ENCODE results near the gene PNPLA5.
A peak's percentile ranks its signal among the peaks of the same experiment; 100 is the strongest.
"Not testable (repeated sequence)": the region's sequence is repeated elsewhere in the genome, so short reads cannot be mapped to it uniquely, and the experiment has no call there.

Gene PNPLA5

DNA sequence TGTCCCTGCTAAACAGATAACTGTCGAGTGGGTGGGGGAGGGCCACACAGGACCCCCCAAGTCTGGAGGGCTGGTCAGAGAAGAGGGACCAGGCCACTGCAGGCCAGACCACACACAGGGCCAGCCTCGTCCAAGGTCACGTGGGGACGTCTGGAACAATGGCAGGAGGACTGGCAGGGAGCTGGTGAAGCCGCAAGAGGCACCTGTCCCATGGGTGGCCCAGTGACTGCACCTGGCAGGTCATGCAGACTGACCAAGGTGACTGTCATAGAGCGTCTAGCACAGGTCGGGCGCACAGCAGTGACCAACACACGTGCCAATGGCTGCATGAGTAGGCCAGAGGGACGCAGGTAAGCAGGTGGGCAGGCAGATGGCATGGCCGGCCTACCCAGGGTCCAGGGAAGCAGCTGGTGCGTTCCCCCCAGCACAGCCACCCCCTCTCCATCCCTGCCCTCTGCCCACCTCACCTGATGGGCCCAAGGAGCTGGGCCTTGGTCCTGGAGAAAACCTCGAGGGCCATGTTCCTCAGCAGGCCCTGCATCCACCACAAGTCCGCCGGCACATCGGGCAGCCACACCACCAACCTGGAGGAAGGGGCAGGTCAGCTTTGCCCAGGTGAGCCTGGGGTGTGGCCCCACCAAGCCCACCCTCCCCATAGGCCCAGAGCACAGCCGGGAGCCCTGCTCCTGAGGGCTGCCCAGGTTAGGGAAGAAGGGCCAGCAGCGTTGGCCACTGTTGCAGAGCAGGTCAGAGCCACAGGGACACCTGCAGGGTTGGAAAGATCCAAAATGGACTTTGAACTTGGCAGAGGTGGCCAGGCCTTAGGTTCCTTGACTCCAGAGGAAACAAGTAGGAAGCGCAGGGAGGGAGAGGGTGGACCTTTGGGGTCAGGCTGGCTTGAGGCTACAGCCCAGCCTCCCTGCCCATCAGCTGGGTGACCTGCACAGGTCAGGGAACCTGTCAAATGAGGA is 10.4 kb downstream of the PNPLA5 start:
- no peak for DNase-seq (ENCODE audit: low read depth in 2 of 2)

DNA sequence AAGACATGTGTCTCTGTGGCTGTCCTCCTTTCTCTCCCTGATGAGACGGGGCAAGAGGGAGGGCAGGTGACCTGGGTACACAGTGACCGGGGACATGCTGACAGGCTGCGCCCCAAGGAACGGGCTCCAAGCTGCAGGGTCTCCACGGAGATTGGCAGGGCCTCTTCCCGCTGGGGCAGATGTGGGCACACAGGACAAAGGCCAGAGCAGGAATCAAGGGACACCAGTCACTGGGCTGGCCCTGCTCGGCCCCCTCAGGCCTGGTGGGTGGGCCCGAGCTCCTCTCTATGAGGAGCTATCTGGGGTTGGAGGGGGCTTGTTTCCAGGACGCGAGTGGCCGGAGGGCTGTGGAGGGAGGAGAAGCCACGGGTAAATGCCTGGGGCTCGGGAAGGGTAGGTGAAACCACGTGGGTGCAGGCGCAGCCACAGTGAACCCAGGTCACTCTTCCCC is 11.2 kb downstream of the PNPLA5 start:
- no peak for DNase-seq (ENCODE audit: low read depth in 2 of 2)

DNA sequence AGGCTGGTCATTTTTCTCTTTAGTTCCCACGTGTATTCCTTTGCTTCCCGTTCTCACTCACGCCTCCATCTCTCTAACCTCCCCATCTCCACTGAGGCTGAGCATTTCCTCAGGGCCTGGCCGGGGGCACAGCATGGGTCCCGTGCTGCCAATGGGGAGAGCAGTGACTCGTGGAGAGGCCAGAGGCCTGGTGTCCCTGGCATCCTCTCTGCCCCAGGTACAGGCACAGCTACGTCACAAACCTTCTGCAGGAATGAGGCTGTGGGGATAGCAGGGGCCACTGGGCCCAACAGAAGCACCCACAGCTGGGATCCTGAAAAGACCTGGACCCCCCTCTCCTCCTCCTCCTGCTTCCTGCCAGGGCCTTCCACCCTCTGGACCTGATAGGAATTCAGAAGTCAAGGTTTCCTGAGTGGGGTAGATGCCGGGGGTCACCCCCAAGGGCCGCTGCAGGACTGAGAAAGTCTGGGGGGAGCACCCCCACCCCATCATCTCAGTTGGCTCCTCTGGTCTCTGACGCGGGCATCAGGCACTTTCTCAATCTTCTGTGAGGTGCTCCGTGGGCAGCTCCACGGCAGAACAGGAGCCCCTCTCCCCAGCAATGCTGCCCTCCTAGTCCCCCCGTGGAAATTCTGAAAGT is 11.8 kb downstream of the PNPLA5 start:
- DNase-seq (ENCODE audit: low read depth in 2 of 2), result no peak

DNA sequence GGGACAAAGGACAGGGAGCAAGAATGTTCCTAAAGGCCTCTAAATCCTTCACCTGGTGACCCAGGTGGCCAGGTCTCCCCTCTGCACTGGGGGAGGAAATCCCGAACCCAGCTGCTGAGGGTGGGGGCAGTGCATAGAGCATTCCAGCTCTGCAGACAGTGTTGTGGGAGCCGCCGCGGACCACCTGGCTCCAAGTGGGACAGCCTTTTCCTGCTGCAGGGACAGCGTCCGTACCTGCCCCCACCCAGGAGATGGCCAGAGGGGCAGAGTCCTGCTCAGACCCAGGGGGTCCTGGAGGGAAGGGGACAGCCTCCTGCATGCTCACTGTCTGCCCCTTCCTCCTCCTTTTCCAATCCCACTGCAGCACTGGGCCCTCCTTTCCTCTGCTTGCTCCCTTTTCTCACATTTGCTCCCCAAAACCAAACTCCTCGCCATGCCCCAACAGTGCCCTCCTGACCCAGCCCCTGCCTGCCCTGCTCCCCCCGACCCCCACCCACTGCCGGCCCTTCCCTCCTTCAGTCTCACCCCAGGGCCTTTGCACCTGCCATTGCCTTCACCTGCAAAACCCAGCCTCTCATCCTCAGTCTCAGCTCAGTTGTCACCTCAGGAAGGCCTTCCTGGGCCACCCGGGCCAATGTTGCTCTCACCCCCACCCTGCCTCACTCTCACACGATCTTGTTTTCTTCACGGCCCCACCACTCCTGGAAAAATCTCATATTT is 12.8 kb downstream of the PNPLA5 start:
- no peak for DNase-seq (ENCODE audit: low read depth in 2 of 2)

DNA sequence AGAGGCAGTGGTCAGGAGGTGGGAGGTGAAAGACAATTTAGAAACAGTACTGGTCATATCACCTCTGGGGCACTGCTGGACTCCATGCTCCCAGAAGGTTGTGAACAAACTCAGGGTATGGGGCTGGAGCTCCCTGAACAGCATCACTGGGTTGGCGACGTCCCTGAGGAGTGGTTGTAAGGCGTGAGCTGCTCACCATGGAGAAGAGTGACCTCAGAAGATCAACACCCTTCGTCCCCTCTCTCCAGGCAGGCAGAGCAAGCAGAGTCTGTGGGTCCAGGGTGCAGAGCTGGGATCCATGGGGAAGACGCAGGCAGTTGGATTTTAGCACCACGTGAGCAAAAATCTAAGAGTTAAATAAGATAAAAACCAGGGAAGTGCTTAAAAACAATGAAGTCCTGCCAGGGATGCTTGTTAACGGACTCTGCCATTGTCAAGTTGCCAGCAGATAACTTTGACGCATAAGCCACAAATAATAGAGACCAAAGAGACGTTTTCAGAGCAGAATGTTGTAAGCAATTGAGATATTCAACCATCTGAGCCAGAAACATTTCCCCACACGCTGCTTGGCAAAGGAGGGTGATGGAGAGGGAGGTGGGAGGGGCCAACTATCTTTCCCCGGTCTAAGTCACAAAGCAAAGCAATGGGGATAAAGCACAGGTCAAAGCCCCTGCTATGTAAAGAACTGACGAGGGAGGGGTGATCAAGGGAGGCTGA is 13.6 kb downstream of the PNPLA5 start:
- no peak for DNase-seq (ENCODE audit: low read depth in 2 of 2)

DNA sequence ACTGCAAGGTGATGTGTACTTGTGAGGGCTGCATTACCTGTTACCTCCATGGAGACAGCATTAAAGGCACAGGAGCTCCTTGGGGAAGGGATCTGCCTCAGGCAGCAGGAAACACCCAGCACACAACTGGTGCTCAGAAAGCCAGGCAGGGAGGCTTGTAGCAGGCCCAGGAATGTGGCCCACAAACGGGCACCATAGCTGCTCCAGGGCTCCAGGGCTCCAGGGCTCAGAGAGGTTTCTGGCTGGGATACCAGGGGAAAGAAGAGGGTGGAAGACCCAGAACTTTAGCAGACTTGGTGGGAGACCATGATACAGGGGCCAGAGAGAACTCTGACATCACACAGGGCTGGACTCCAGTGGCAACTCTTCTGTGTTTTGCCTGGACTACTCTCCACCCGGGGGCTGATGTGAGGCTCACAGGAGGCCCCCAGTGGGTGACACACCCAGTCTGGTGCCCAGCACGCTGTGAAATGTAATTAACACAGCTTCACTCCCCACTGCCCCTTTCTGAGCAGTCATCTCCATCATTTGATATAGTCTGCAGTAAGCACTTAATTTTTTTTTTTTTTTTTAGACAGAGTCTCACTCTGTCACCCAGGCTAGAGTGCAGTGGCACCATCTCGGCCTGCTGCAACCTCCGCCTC is 14.8 kb downstream of the PNPLA5 start:
- DNase-seq (ENCODE audit: low read depth in 2 of 2), result no peak

DNA sequence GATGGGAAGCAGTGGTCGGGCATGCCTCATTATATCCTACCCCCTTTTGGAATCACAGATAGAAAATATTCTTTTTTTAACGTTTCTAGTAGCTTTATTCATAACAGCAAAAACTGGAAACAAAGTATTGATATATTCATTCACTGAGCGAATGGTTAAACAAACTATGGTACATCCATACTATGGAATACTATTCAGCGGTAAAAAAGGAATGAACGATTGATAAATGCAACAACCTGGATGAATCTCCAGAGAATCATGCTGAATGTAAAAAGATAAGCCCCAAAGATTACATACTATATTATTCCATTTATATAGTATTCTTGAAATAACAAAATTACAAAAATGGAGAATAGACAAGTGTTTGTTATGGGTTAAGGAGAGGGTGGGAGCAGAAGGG is 22.0 kb downstream of the PNPLA5 start:
- DNase-seq (ENCODE audit: low read depth in 2 of 2), result no peak

DNA sequence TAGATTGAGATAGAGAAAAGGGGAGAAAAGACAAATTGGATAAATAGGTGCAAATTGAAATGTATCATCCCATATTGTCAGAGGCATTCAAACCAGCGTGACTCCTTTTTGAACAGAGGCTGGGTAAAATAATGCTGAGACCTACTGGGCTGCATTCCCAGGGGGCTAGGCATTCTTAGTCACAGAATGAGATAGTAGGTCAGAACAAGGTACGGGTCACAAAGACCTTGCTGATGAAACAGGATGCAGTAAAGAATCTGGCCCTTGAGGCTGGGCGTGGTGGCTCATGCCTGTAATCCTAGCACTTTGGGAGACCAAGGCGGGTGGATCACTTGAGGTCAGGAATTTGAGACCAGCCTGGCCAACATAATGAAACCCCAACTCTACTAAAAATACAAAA is 22.8 kb downstream of the PNPLA5 start:
- not testable (repeated sequence) for DNase-seq (ENCODE audit: low read depth in 2 of 2)

DNA sequence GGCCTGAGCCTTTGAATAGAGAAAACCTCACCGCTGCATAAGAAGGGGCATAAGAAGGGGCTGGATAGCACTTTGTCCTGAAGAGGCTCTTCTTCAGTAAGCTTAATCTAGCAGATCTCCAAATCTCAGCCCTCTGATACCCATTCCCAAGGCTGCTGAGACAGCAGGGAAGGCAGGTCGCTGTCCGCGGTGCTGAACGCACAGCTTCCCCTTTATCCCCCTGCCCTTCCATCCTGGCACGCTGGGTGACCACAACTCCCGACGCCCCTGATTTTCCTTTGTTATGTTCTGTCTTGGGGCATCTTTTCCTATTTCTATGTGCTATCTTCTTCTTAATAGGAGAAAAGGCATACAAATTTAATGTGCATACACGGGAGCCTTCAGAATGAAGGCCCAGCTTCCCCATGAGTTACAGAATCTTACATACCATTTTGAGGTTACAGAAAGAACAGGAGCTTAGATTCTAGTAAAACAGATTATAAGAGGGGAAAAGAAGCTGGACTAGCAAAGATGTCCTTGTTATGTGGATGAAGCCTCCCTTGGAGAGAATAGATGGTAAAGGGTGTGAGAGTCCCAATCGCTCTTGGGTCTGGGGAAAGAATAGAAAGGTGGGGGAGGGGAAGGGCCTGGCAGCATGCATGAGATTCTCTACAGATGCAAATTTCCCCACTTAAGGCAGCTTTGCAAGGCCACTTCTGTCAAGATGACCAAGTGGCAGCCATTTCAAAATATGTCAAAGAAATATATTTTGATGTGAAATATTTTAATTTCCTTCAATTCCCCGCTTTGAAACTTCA is 23.8 kb downstream of the PNPLA5 start:
- DNase-seq (ENCODE audit: low read depth in 2 of 2), result peak in 1 of 2 donors; percentile 17

DNA sequence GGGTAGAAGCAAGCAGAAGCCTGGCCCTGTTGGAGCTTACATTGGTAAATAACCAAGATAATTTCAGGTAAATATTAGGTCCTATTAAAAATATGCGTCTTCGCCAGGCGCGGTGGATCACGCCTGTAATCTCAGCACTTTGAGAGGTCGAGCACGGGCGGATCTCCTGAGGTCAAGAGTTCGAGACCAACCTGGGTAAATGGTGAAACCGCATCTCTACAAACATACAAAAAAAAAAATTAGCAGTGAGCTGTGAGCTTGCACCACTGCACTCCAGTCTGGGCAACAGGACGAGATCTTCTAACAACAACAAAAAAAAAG is 29.0 kb downstream of the PNPLA5 start:
- DNase-seq (ENCODE audit: low read depth in 2 of 2), result no peak

DNA sequence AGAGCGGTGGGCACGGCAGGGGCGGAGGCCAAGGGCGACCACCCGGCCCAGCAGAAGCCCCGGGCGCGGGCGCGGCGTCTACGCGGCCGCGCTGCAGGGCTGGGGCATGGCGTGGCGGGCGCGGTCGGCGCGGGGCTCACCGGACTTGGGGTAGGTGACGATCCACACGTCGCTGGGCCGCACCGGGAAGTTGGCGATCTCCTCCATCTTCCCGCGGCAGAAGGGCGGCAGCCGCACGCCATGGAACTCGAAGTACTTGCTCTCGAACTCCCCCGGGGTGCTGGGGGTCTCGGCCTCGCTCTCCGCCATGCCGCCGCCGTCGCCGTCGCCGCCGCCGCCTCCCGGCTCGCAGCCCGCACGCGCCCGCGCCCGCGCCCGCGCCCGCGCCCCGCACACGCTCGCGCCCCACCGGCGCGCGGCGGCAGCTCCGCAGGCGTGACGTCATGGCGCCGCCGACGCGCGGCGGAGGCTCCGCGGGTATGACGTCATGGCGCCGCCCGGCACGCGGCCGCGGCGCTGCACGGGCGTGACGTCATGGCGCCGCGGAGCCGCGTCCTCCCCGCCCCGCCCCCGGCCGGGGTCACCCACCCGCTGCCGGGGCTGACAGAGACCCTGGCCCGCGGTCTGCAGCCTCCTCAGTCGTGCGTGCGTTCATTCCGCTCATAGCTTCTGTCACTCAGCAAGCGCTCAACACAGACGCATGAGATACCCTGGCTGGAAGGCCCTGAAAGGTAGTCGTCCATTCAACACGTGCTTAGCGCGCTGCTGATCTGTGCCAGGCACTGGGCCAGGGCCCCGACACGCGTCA is 29.5 kb downstream of the PNPLA5 start, which contains the start of gene SULT4A1:
Gene SULT4A1 (minus strand): TSS at position 440 of the 808 bp plus-strand sequence. CDS start 131 bp downstream, at position 309.
- no peak for DNase-seq (ENCODE audit: low read depth in 2 of 2)

DNA sequence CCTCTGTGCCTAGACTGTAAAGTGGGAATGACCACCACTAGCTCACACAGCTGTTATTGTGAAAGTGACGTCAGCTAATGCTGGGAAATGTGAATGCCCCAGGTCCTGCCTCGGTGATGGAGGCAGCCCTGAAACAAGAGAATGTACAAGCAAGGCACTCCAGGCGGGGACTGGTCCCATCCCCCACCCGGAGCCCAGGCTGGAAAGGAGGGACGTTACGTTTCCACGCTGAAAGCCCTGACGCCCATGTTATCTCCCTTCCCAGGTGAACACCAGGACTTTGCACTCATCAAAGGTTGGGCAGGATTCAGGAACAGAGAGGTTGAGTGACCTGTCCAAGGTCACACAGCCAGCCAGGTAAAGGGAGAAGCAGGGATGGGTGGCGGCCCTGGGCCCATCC is 30.3 kb downstream of the PNPLA5 start:
- no peak for DNase-seq (ENCODE audit: low read depth in 2 of 2)

DNA sequence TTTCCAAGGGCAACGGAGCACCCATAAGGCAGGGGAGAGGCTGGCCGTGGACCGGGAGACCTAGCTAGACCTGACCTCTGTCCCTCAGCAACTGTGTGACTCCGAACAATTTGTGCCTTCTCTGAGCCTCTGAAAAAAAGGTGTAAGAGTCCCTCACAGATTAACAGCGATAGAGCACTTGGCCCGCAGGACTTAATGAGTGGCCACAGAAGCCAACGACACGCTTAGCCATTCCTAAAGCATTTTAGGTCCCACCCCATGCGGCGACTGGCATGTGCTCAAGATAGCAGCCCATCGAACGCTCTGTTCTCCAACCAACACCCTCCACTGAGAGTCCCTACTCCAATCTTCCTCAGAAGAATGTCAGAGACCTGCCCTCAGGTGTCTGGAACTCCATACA is 31.0 kb downstream of the PNPLA5 start:
- no peak for DNase-seq (ENCODE audit: low read depth in 2 of 2)

DNA sequence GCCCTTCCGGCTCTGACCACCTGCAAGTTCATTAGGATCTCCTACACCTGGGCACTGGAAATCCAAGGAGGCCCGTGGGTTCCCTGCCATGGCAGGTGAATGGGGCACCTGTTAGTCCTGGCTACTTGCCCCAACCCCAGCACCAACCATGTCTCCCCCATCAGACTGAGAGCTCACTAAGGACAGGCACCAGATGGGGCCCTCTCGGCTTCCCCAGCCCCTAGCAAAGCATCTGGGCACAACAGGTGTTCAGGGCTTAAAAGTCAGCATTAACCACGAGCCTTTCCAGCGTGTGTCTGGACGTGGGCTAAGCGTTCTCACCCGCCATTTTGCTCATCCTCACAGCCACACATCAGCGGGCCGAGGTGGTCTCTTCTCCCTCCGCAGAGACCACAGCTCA is 31.7 kb downstream of the PNPLA5 start:
- no peak for DNase-seq (ENCODE audit: low read depth in 2 of 2)

DNA sequence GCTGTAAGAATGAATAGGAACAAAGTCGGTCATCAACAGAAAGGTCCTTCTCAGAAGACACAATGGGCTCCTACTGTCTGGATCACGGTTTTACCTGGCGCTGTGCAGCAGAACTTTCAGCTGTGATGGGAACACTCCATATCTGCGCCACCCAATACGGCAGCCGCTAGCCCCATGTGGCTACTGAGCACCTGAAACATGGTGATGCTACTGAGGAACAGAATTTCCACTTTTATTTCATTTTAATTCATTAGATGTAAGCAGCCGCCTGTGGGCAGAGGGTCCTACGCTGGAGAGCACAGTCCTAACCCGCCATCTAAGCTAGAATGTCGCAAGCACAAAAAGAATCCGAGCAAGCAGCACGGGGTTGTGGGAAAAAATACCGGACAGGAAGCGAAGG is 32.2 kb downstream of the PNPLA5 start:
- no peak for DNase-seq (ENCODE audit: low read depth in 2 of 2)

DNA sequence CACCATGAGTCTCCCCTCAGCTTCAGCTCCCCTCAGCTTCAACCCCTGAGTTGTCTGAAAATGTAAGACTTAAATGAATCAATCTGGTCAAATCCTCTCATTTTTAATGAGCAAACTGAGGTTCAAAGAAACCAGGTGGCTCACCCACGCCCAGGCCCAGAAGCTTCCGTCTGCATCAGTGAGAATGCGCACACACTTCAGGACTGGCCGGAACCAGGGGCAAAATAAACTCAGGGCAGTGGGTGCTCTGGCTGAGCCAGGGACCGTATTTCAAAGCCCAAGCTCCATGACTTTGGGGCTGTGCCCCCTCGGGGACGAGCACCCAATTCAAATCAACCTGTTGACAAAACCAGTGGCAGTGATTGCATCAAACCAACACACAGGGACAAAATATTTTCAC is 32.6 kb downstream of the PNPLA5 start:
- DNase-seq (ENCODE audit: low read depth in 2 of 2), result no peak

DNA sequence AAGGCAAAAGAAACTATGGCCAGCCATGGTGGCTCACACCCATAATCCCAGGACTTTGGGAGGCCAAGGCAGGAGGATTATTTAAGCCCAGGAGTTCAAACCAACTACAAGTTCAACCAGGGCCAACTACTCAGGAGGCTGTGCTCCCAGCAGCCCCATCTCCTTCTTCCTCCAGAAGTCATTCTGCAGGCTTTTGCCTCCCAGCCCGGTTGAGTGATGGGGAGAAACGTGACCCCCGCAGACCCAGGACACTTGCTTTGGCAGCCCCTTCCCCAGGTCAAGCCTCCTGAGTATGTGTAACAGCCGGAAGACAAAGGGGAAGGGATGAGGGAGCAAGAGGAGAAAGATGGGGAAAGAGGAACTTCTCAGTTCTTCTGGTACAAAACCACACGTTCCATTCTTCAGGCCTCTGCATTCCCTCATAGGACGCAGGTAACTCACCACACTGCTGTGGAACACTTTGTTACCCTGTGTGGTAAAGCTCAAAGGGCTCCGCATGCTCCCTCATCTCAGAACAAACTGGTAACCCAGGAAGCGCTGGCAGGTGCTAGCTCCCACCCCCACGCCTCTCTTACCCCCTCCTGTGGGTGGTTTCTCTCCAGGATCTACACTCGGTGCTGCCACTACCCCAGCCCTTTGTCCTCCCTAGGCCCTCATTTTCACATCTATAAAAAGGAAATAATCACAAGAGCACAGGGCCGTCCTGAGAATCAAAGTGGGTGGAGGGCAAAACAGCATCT is 33.5 kb downstream of the PNPLA5 start:
- DNase-seq (ENCODE audit: low read depth in 2 of 2), result no peak

DNA sequence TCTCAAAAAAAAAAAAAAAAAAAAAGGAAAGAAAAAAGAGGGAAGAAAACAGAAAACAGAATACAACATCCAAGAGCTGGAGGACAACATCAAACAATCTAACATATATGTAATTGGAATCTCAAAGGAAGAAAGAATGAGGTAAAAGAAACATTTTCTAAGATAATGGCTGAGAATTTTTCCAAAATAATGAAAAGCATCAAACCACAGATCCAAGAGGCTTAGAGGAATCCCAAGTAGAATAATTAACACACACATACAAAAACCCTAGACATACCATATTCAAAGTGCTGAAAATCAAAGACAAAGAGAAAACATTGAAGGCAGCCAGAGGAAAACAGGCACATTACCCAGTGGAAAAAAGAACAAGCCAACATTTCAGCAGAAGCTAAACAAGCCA is 34.4 kb downstream of the PNPLA5 start:
- DNase-seq (ENCODE audit: low read depth in 2 of 2), result no peak

DNA sequence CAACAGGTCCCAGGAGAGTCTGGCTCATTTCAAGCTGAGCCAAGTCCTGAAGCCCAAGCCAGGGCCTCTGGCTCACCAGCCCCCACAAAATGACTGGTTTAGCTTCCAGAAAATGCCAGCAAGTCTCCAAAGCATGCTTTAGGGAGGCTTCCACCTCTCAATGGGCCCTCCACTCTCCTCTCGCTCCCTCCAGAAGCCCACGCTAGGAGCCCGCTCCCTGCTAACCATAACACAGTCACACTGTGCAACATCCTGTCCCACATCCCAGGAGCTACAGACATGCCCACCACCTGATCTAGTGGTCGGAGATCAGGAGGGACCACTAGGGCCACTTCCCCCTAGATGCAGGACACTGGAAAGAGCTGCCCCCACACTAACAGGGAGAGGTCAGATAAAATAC is 36.4 kb downstream of the PNPLA5 start:
- no peak for DNase-seq (ENCODE audit: low read depth in 2 of 2)
